Heart left ventricle (tissue), 16 donors: ENCODE results near the gene HSD17B1. TPM values are rescaled to one million over a fixed set of nuclear protein-coding genes. Genes with fewer than 3 reads are reported as not detected.

ENCODE experiments used
- ATAC-seq, 4 donors: fragments of 200-7000 bp; cut with Tn5 transposase; one replicate each; pipeline ENCODE4 v1.9.1; 2020 to 2022; ENCODE audit warnings: moderate library complexity in 4 of 4, mild to moderate bottlenecking in 3 of 4, moderate number of reproducible peaks in 1 of 4
- DNase-seq, 5 donors: peaks; one replicate each; pipeline ENCODE4 v3.0.0-alpha.2; 2020
- H3K27ac ChIP-seq, 12 donors: fragments of 200-600 bp; sonication (generic) in 4 of 12; one replicate each; pipeline versions ENCODE4 v1.5.0 to v1.8.0; 2016 to 2022; ENCODE audit warnings: mild to moderate bottlenecking in 2 of 12
- H3K27me3 ChIP-seq, 9 donors: fragments of 200-600 bp; sonication (generic) in 2 of 9; one replicate each; pipeline versions ENCODE4 v1.5.1 to v1.8.0; 2016 to 2022; ENCODE audit warnings: mild to moderate bottlenecking in 3 of 9
- H3K36me3 ChIP-seq, 9 donors: fragments of 200-600 bp; sonication (generic) in 2 of 9; one replicate each; pipeline versions ENCODE4 v1.5.0 to v1.8.0; 2018 to 2022; ENCODE audit warnings: mild to moderate bottlenecking in 2 of 9
- H3K4me1 ChIP-seq, 12 donors: fragments of 200-600 bp; sonication (generic) in 4 of 12; one replicate each; pipeline versions ENCODE4 v1.5.0 to v1.8.0; 2016 to 2022; ENCODE audit warnings: mild to moderate bottlenecking in 3 of 12
- H3K4me3 ChIP-seq, 12 donors: fragments of 200-600 bp; sonication (generic) in 4 of 12; one replicate each; pipeline versions ENCODE4 v1.5.0 to v1.8.0; 2017 to 2022; ENCODE audit warnings: mild to moderate bottlenecking in 9 of 12, moderate library complexity in 4 of 12
- H3K9me3 ChIP-seq, 12 donors: fragments of 200-600 bp; sonication (generic) in 4 of 12; one replicate each; pipeline versions ENCODE4 v1.5.0 to v1.8.0; 2016 to 2022; ENCODE audit warnings: mild to moderate bottlenecking in 1 of 12
- POLR2A ChIP-seq, 2 donors: fragments of 450-650 bp; IDR thresholded peaks; one replicate each; pipeline ENCODE4 v1.6.1; 2017; ENCODE audit warnings: antibody characterized with exemption in 2 of 2, mild to moderate bottlenecking in 2 of 2, moderate library complexity in 2 of 2
- WGBS, 4 donors: extraction: QIAGEN DNeasy Blood & Tissue Kit in 2 of 4; methylation state at CpG; one replicate each; pipeline versions ENCODE4 v1.1.5 to v1.1.7; 2013 to 2018; 5-methylcytosine and 5-hydroxymethylcytosine counted together
- intact Hi-C, 10 donors: fragments of 100-400 bp; cut with DNase I; formaldehyde crosslinking; loops; one replicate each; pipeline versions ENCODE4 v1.11.1 to v1.14.2; 2022
- polyA plus RNA-seq, 2 donors: library from polyadenylated mRNA; stranded (reverse); fragments of 200-250 nt; gene quantifications; one replicate each; pipeline ENCODE4 v1.2.3, GENCODE V29; 2013
- total RNA-seq, 9 donors: library from RNA; depleted of rRNA in 2 of 9; stranded (reverse); fragments of >200 nt in 2 of 9; fragmentation: NEBNext Ultra II Directional in 3 of 9; extraction: Animal tissue kit (Norgen Biotek cat#: 25700) in 3 of 9; gene quantifications; one replicate each; pipeline versions ENCODE4 v1.1.0 to v1.2.4, GENCODE V29; 2016 to 2023
- TF ChIP-seq, protein P1 (sequence below), 12 donors: fragments of 200-600 bp; sonication (generic) in 4 of 12; IDR thresholded peaks; one replicate each; pipeline versions ENCODE4 v1.5.0 to v1.8.0; 2018 to 2022; ENCODE audit warnings: antibody characterized with exemption in 12 of 12, mild to moderate bottlenecking in 5 of 12
- donor health status: ischemic (EF 13 %, LVEDD 7.1; RV severe dilation, severe dysfunction).
- donor health status: healthy with polysubstance abuse.
- donor health status: DM: no; HTN: yes; CAD: no.
- donor health status: DM: no; HTN: no; CAD: no.
- donor health status: ischemic (EF 25% LVEDD 6.9; RV normal size, moderate dysfunction).
- donor health status: ischemic (EF 25% LVEDD 5.7; RV mildly dilated, moderate dysfunction).
- donor health status: healthy.
- donor health status: DM: yes; HTN: yes; CAD: no.
- donor health status: ischemic (EF 35%, LVEDD 5.7; RV mildly dilated, moderate dysfunction).
- donor health status: nonischemic (EF 11% LVEDD 7.7; RV severe dilation, severe dysfunction).
- donor health status: DM: yes; HTN: yes; CAD: no.
- donor health status: PGD.
- donor health status: ischemic (EF 29% LVEDD 5.4; RV normal size, mild dysfunction).
- donor health status: nonischemic (EF 23%, LVEDD 6.1; RV moderate dilation, normal function).

Gene HSD17B1
- total and polyA plus RNA-seq, 11 donors, result 0.32 to 1.8 (median 1.1) TPM; not detected in 1

DNA sequence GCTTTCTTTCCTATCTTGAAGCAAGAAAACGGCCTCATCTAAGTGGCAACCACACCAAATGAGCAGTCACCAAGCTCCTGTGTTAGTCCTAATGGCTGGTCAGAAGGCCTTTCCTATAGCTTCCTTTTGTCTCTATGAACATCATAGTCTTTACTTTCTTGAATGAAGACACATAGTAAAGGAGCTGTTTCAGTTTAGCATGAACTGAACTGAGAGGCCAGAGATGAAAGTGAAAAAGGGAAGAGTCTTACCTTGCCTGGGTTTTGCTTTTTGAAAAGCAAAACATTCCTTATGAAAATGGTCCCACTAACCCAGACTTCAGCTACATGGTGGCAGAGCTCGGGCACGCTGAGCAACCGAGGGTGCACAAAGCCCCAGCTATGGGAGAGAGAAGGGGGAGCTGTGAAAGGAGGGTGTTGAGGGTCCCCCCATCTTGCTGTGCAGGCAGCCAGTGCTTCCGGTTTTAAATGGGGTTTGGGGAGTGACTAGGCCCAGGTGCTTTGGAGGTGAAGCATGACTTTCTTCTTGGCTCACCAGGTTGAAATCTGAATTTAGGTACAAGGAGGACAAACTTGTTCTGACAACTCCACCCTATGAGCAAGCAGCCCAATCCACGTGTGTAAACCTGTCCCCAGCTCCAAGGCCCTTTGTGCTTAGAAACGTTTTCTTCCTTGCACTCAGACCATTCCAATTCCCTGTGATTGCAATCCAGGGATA is 33.9 kb downstream of the HSD17B1 start:
- 72 to 82% (median 77%) methylated on average over 7 of the region's 7 CpGs for WGBS, 4 donors
- DNase-seq, result no peak
- no peaks in the 10 kb centered on the region for H3K9me3 ChIP-seq
- TF ChIP-seq POLR2A (IDR thresholded peaks at IDR 0.05), result no peak
- TF ChIP-seq, protein P1, sequence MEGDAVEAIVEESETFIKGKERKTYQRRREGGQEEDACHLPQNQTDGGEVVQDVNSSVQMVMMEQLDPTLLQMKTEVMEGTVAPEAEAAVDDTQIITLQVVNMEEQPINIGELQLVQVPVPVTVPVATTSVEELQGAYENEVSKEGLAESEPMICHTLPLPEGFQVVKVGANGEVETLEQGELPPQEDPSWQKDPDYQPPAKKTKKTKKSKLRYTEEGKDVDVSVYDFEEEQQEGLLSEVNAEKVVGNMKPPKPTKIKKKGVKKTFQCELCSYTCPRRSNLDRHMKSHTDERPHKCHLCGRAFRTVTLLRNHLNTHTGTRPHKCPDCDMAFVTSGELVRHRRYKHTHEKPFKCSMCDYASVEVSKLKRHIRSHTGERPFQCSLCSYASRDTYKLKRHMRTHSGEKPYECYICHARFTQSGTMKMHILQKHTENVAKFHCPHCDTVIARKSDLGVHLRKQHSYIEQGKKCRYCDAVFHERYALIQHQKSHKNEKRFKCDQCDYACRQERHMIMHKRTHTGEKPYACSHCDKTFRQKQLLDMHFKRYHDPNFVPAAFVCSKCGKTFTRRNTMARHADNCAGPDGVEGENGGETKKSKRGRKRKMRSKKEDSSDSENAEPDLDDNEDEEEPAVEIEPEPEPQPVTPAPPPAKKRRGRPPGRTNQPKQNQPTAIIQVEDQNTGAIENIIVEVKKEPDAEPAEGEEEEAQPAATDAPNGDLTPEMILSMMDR (IDR thresholded peaks at IDR 0.05), result no peak
- ATAC-seq, result no peak
- peak overlapping the region in 2 of 12 donors; percentile 1 to 65 for H3K27ac ChIP-seq
- H3K27me3 ChIP-seq, result no peaks in the 10 kb centered on the region
- peaks cover 0 to 36% (median 10%) of the 10 kb centered on the region in 12 donors for H3K4me1 ChIP-seq
- H3K36me3 ChIP-seq, result peaks cover 0 to 100% (median 99%) of the 10 kb centered on the region in 9 donors
- H3K4me3 ChIP-seq, result no peak overlapping the region
- intact Hi-C loops, result loop anchor here in 3 of 10 donors (10.0 kb wide), 3 partner anchors 98 to 408 kb away; partner anchors contain the start of genes CCR10 (in 1 of the 3), CNTNAP1 (in 1 of the 3), RAMP2 (in 1 of the 3) and RPL27 (in 1 of the 3)

DNA sequence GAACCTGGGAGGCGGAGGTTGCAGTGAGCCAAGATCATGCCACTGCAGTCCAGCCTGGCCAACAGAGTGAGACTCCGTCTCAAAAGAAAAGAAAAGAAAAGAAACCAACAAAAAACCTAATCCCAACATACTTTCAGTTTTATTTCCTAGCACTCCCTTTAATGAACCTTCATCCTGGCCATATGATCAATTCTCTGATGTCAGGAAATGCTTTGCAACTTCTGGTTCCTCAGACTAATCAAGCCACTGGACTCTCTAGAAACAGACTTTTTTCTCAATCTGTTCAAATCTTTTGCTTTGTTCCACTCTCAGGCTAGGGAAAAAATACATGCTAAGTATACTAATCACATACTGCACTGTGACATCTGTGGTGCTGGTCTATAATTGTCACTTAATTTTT is 38.2 kb downstream of the HSD17B1 start:
- WGBS, 4 donors, result 76 to 96% (median 85%) methylated on average over 2 of the region's 2 CpGs
- no peaks in the 10 kb centered on the region for H3K27me3 ChIP-seq
- intact Hi-C loops, result no loop called here
- peak overlapping the region in 1 of 12 donors; percentile 54 for H3K27ac ChIP-seq
- H3K9me3 ChIP-seq, result no peaks in the 10 kb centered on the region
- H3K4me1 ChIP-seq, result peaks cover 0 to 24% (median 5%) of the 10 kb centered on the region in 12 donors
- no peak for DNase-seq
- TF ChIP-seq, protein P1 (IDR thresholded peaks at IDR 0.05), result no peak
- TF ChIP-seq POLR2A (IDR thresholded peaks at IDR 0.05), result no peak
- peaks cover 0 to 92% (median 73%) of the 10 kb centered on the region in 9 donors for H3K36me3 ChIP-seq
- no peak for ATAC-seq
- no peak overlapping the region for H3K4me3 ChIP-seq

DNA sequence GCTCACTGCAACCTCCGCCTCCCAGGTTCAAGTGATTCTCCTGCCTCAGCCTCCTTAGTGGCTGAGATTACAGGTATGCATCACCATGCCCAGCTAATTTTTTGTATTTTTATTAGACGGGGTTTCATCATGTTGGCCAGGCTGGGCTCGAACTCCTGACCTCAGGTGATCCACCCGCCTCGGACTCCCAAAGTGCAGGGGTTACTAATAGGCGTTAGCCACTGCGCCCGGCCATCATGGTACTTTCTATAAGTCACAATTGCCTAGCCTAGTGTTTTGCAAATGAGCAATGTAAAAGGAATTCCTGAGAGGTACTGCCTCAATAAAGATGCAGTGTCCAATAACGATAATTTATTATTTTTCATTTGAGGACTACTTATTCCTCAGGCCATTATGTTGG is 38.7 kb downstream of the HSD17B1 start:
- TF ChIP-seq, protein P1 (IDR thresholded peaks at IDR 0.05), result no peak
- TF ChIP-seq POLR2A (IDR thresholded peaks at IDR 0.05), result no peak
- peaks cover 0 to 92% (median 73%) of the 10 kb centered on the region in 9 donors for H3K36me3 ChIP-seq
- H3K4me1 ChIP-seq, result peaks cover 0 to 19% (median 3%) of the 10 kb centered on the region in 12 donors
- DNase-seq (peak in 1 of 5 donors; percentile 16), ATAC-seq (no peak)
- no peaks in the 10 kb centered on the region for H3K27me3 ChIP-seq
- 93 to 95% (median 94%) methylated on average over 9 of the region's 9 CpGs for WGBS, 4 donors
- H3K4me3 ChIP-seq, result no peak overlapping the region
- intact Hi-C loops, result no loop called here
- peak overlapping the region in 1 of 12 donors; percentile 54 for H3K27ac ChIP-seq
- H3K9me3 ChIP-seq, result no peaks in the 10 kb centered on the region

DNA sequence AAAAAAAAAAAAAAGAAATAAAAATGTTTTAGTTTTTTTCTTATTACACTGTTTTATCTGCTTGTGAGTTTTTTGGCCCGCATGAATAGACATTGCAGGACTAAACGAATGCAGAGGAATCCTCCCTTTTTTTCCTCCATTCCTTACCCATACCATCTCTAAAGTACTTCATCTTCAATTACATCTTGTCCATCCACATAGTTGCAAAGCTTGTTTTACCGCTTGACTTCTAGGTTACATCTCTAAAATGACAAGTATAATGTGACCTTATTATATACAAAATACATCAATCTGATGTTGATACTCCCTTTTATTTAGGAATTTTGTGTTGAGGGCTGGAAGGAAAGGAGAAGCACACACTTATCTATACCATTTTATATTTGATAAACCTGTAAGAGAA is 43.7 kb downstream of the HSD17B1 start:
- DNase-seq (no peak), ATAC-seq (no peak)
- Histone ChIP-seq H3K4me1 (peaks cover 0 to 17% (median 13%) of the 10 kb centered on the region in 12 donors), H3K4me3 (no peak overlapping the region), H3K36me3 (peaks cover 0 to 57% (median 34%) of the 10 kb centered on the region in 9 donors), H3K27ac (no peak overlapping the region), H3K9me3 (no peaks in the 10 kb centered on the region), H3K27me3 (no peaks in the 10 kb centered on the region)
- intact Hi-C loops, result no loop called here
- TF ChIP-seq, protein P1 (IDR thresholded peaks at IDR 0.05), result no peak
- no peak for TF ChIP-seq POLR2A (IDR thresholded peaks at IDR 0.05)
- WGBS, 4 donors, result 74 to 84% (median 80%) methylated on average over 3 of the region's 3 CpGs
